WTC11 (cell line): ENCODE results near the gene GYPE.
"Not testable (repeated sequence)": the region's sequence is repeated elsewhere in the genome, so short reads cannot be mapped to it uniquely, and the experiment has no call there.

Experiments
- CBFB ChIP-seq: sonication (generic); formaldehyde crosslinking; IDR thresholded peaks from 2 replicates; pipeline ENCODE4 v1.8.1; 2022; ENCODE audit warnings: mild to moderate bottlenecking, low read depth, missing genetic modification reagents
- CREB1 ChIP-seq: sonication (generic); formaldehyde crosslinking; IDR thresholded peaks from 2 replicates; pipeline ENCODE4 v1.8.0; 2023; ENCODE audit warnings: mild to moderate bottlenecking, missing genetic modification reagents
- CTCF ChIP-seq: fragments of 200-600 bp; IDR thresholded peaks from 2 replicates; pipeline ENCODE4 v1.8.0; 2022; ENCODE audit warnings: antibody characterized with exemption
- NR2C2 ChIP-seq: sonication (generic); formaldehyde crosslinking; IDR thresholded peaks from 2 replicates; pipeline ENCODE4 v1.8.0; 2022; ENCODE audit warnings: mild to moderate bottlenecking, missing genetic modification reagents

- TF ChIP-seq CTCF; CREB1 (CRISPR knock-in tag); NR2C2 (CRISPR knock-in tag); CBFB (CRISPR knock-in tag): not testable (repeated sequence)
Observed at GRCh38 chr4:143888189-143888588, 17.2 kb downstream of the GYPE start.
